GM12873 (cell line): ENCODE results near the gene RSBN1L.

ENCODE experiments used
- CTCF ChIP-seq: IDR thresholded peaks from 2 replicates; pipeline ENCODE4 v1.5.1; 2012; ENCODE audit warnings: low read depth, mild to moderate bottlenecking, moderate library complexity, low read length, control low read depth; ENCODE audit not compliant: insufficient read depth; ENCODE audit errors: missing control alignments

Gene RSBN1L

DNA sequence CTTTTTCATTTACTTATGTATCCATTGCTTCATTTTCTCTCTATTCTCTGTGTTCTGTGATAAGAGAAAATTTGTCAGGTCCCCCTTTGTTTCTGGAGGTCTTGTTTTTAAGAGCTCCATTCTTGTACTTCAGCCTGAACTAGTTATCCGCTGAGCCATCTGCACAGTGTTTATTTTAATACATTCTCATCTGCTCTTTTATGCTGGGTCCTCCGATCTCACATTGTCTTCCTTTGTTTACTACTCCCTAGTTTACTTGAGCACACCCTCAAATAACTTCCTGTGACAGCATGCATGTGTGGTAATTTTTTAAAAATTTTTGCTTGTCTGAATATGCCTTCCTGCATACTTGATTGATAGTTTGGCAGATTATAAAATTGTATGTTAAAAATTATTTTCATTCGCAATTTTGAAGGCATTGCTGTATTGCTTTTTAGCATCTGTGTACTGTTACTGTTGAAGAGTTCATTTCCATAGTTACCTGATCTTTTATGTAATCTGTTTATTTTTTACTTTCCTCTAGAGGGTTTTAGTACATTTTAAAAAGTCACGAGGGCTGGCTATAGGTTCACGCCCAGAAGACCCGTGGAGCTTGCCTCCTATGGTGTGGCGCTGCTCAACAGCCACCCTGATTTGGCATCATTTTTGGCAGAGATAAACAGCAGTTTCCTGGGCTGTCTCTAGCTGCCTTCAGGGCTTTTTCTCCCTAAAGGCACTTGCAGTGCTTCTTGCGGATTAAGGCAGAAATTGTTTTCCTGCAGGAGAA lies 31.9 kb downstream of the RSBN1L start:
- TF ChIP-seq CTCF: no peak

DNA sequence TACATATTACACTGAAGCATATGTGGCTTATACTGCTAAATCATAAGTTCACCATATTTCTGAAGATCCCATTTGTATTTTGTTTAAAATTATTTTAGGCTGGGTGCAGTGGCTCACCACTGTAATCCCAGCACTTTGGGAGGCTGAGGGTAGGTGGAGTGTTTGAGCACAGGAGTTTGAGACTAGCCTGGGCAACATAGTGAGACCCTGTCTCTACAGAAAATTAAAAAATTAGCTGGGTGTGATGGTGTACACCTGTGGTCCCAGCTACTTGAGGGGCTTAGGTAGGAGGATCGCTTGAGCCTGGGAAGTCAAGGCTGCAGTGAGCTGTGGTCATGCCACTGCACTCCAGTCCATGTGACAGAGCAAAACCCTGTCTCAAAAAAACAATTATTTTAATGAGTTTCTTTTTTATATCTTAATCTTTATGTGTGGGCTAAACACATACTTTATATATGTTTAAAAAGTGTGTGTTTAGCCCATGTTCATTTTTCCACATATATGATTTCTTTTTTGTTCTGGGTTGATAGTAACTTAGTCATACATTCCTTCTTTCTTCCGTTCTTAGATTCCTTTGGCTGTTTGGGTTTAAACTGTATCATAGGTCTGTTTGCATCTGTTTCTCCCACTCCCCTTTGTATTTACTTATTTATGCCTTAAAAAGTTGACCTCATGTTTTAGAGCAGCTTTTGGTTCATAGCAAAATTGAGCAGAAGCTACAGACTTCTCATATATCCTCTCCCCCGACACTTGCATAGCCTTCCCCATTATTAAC lies 33.5 kb downstream of the RSBN1L start:
- TF ChIP-seq CTCF: no peak

DNA sequence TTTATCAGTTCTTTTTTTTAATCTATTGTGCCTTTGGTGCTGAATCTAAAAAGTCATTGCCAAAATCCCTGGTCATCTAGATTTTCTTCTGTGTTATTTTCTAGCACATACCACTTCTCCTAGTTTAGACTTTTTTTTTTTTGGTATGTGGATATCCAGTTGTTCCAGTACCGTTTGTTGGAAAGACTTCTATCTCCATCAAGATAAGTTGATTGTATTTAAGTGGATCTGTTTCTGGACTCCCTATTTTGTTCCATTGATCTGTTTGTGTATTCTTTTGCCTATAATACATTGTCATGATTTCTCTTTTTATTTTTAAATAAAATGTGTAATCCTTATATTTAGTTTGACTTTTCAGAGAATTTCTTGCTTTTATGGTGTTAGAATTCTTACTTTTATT lies 35.5 kb downstream of the RSBN1L start:
- no peak for TF ChIP-seq CTCF

DNA sequence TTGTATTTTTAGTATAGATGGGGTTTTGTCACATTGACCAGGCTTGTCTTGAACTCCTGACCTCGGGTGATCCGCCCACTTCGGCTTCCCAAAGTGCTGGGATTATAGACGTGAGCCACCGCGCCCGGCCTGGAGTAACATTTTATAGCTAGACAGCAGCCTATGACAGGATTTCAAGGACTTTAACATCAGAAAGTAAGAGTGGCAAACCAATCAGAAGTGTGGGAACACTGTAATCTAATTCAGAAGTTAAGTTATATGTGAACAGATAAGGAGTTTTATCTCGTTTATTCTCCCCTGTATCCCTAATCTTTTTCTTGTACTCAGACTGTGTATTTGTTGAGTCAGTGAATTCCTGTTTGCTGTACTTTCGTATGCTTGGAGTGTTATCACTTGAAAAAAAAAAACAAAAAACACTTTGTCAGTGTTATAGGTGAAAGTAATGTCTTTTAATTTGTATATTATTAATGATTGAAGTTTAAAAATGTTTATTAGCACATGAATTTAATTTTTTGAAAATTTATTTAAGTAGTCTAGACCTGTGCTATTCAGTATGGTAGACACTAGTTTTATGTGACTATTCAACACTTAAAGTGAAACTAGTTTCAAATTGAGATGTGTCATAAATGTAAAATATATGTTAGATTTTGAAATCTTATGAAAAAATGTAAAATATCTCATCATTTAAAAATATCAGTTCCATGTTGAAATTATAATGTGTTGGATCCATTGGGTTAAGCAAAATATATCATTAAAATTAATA lies 38.6 kb downstream of the RSBN1L start:
- no peak for TF ChIP-seq CTCF

GRCh38 chr7:77735457-77735856 lies 39.2 kb downstream of the RSBN1L start:
- no peak for TF ChIP-seq CTCF

- TF ChIP-seq CTCF: no peak
Measured at GRCh38 chr7:77736991-77737390, 40.7 kb downstream of the RSBN1L start.

GRCh38 chr7:77738382-77738781 lies 42.1 kb downstream of the RSBN1L start:
- TF ChIP-seq CTCF: no peak
